Transverse colon (tissue), 4 donors: ENCODE measurements around the gene LAMTOR3.

Experiments used
- CTCF ChIP-seq, 5 experiments: fragments of 200-600 bp in 3 of 5; fragments of 450-650 bp in 2 of 5; sonication (generic) in 3 of 5; IDR thresholded peaks; 1 replicate in 2 of 5; 2 replicates in 3 of 5; pipeline ENCODE4 v1.5.1; 2016 to 2017; ENCODE audit warnings: antibody characterized with exemption in 5 of 5, inconsistent platforms in 3 of 5, mild to moderate bottlenecking in 2 of 5, moderate library complexity in 1 of 5
- EP300 ChIP-seq: sonication (generic); formaldehyde crosslinking; IDR thresholded peaks from one replicate; pipeline ENCODE4 v1.6.1; 2017; ENCODE audit warnings: antibody characterized with exemption, low read depth
- POLR2A ChIP-seq: fragments of 450-650 bp; IDR thresholded peaks from one replicate; pipeline ENCODE4 v1.6.1; 2016; ENCODE audit warnings: antibody characterized with exemption, mild to moderate bottlenecking, moderate library complexity
- POLR2AphosphoS5 ChIP-seq, 3 donors: sonication (generic); formaldehyde crosslinking; IDR thresholded peaks; one replicate each; pipeline ENCODE4 v1.6.1; 2016; ENCODE audit warnings: antibody characterized with exemption in 3 of 3

GRCh38 chr4:99894998-99895397, 771 bp upstream of the LAMTOR3 start:
- TF ChIP-seq POLR2A: no peak
- TF ChIP-seq CTCF (IDR thresholded peaks at IDR 0.05): no peak
- TF ChIP-seq POLR2AphosphoS5 (IDR thresholded peaks at IDR 0.05): no peak
- no peak for TF ChIP-seq EP300
